Mesendoderm (in vitro differentiated cells): ENCODE results near the gene ZNF638.

ENCODE experiments used
- DNase-seq: peaks from one replicate; pipeline ENCODE4 v3.0.0; 2013
- H2AK5ac ChIP-seq: 2 replicates; pipeline ENCODE4 v1.6.1; 2013; ENCODE audit warnings: low read length, inconsistent platforms
- H2BK120ac ChIP-seq: 2 replicates; pipeline ENCODE4 v1.6.1; 2013; ENCODE audit warnings: low read depth, mild to moderate bottlenecking, low read length, moderate library complexity, mixed read lengths
- H2BK15ac ChIP-seq: replicated peaks from 2 replicates; pipeline ENCODE4 v1.6.1; 2013; ENCODE audit warnings: low read depth, mild to moderate bottlenecking, moderate library complexity
- H2BK5ac ChIP-seq: 2 replicates; pipeline ENCODE4 v1.6.1; 2013; ENCODE audit warnings: low read length, inconsistent platforms
- H3K18ac ChIP-seq: 2 replicates; pipeline ENCODE4 v1.6.1; 2013; ENCODE audit warnings: mild to moderate bottlenecking, low read length, mixed read lengths
- H3K23ac ChIP-seq: one replicate; pipeline ENCODE4 v1.6.1; 2013; ENCODE audit warnings: low read length
- H3K27ac ChIP-seq: 2 replicates; pipeline ENCODE4 v1.5.1; 2013; ENCODE audit warnings: low read depth, mild to moderate bottlenecking, inconsistent platforms, low read length, moderate library complexity
- H3K27me3 ChIP-seq: 2 replicates; pipeline ENCODE4 v1.6.1; 2013; ENCODE audit warnings: low read length, control low read depth, mild to moderate bottlenecking, inconsistent platforms; ENCODE audit not compliant: insufficient read depth, poor library complexity
- H3K36me3 ChIP-seq: 2 replicates; pipeline ENCODE4 v1.6.1; 2013; ENCODE audit warnings: low read length, inconsistent platforms; ENCODE audit not compliant: control insufficient read depth, insufficient read depth
- H3K4ac ChIP-seq: one replicate; pipeline ENCODE4 v1.6.1; 2013; ENCODE audit warnings: low read depth, mild to moderate bottlenecking, low read length, moderate library complexity
- H3K4me1 ChIP-seq: 2 replicates; pipeline ENCODE4 v1.6.1; 2013; ENCODE audit warnings: low read depth, low read length, inconsistent platforms; ENCODE audit not compliant: control insufficient read depth
- H3K4me2 ChIP-seq: 2 replicates; pipeline ENCODE4 v1.6.1; 2013; ENCODE audit warnings: low read length
- H3K4me3 ChIP-seq: 2 replicates; pipeline ENCODE4 v1.5.1; 2013; ENCODE audit warnings: mild to moderate bottlenecking, low read length
- H3K56ac ChIP-seq: one replicate; pipeline ENCODE4 v1.6.1; 2013; ENCODE audit warnings: low read length
- H3K79me1 ChIP-seq: 2 replicates; pipeline ENCODE4 v1.6.1; 2013; ENCODE audit warnings: low read length, inconsistent platforms
- H3K79me2 ChIP-seq: 2 replicates; pipeline ENCODE4 v1.6.1; 2013; ENCODE audit warnings: mild to moderate bottlenecking, low read length; ENCODE audit not compliant: control insufficient read depth, insufficient read depth
- H3K9ac ChIP-seq: 2 replicates; pipeline ENCODE4 v1.6.1; 2013; ENCODE audit warnings: low read length, inconsistent platforms
- H4K5ac ChIP-seq: one replicate; pipeline ENCODE4 v1.6.1; 2013; ENCODE audit warnings: low read length
- H4K8ac ChIP-seq: one replicate; pipeline ENCODE4 v1.6.1; 2013; ENCODE audit warnings: low read depth, mild to moderate bottlenecking, control low read depth, low read length, moderate library complexity
- WGBS: extraction: QIAGEN DNeasy Blood & Tissue Kit; methylation state at CpG from one replicate; pipeline ENCODE4 v1.1.7; 2013; ENCODE audit warnings: low lambda C conversion rate, missing lambda C conversion rate; ENCODE audit not compliant: insufficient coverage; ENCODE audit errors: extremely low coverage; 5-methylcytosine and 5-hydroxymethylcytosine counted together

ZNF638 gene

GRCh38 chr2:71449343-71449742 lies 117.8 kb downstream of the ZNF638 start:
- Histone ChIP-seq H3K4me2 (no peak overlapping the region), H2BK120ac (no peak overlapping the region), H3K36me3 (no peaks in the 10 kb centered on the region), H3K4me3 (no peak overlapping the region), H3K4me1 (peaks cover under 1% of the 10 kb centered on the region), H3K56ac (no peak overlapping the region), H4K5ac (no peak overlapping the region), H2BK5ac (no peak overlapping the region), H3K79me1 (no peaks in the 10 kb centered on the region), H2AK5ac (no peak overlapping the region), H3K27ac (no peak overlapping the region), H4K8ac (no peak overlapping the region), H3K18ac (no peak overlapping the region), H3K4ac (no peak overlapping the region), H3K9ac (no peak overlapping the region), H3K27me3 (no peaks in the 10 kb centered on the region), H3K23ac (no peak overlapping the region), H2BK15ac (no peak overlapping the region), H3K79me2 (no peaks in the 10 kb centered on the region)
- no peak for DNase-seq
- no CpG with 5 or more reads among the region's 3 CpGs for WGBS

- Histone ChIP-seq H3K23ac (no peak overlapping the region), H3K9ac (no peak overlapping the region), H3K79me1 (no peaks in the 10 kb centered on the region), H2AK5ac (no peak overlapping the region), H3K27me3 (no peaks in the 10 kb centered on the region), H3K4me2 (no peak overlapping the region), H3K27ac (no peak overlapping the region), H2BK15ac (no peak overlapping the region), H3K56ac (no peak overlapping the region), H3K79me2 (no peaks in the 10 kb centered on the region), H3K4me3 (no peak overlapping the region), H4K5ac (no peak overlapping the region), H4K8ac (no peak overlapping the region), H2BK5ac (no peak overlapping the region), H2BK120ac (no peak overlapping the region), H3K18ac (no peak overlapping the region), H3K4me1 (peaks cover 21% of the 10 kb centered on the region), H3K4ac (no peak overlapping the region), H3K36me3 (no peaks in the 10 kb centered on the region)
- no peak for DNase-seq
- no CpG with 5 or more reads among the region's 4 CpGs for WGBS
These were observed 120.1 kb downstream of the ZNF638 start for GRCh38 chr2:71451705-71452104.

GRCh38 chr2:71452565-71452964 lies 121.0 kb downstream of the ZNF638 start:
- Histone ChIP-seq H3K4me1 (peaks cover 21% of the 10 kb centered on the region), H3K79me1 (no peaks in the 10 kb centered on the region), H4K5ac (no peak overlapping the region), H3K4me2 (no peak overlapping the region), H3K4ac (no peak overlapping the region), H2AK5ac (no peak overlapping the region), H3K27me3 (no peaks in the 10 kb centered on the region), H2BK120ac (no peak overlapping the region), H3K79me2 (no peaks in the 10 kb centered on the region), H3K27ac (no peak overlapping the region), H4K8ac (no peak overlapping the region), H3K9ac (no peak overlapping the region), H2BK15ac (no peak overlapping the region), H3K23ac (no peak overlapping the region), H3K56ac (no peak overlapping the region), H3K36me3 (no peaks in the 10 kb centered on the region), H2BK5ac (no peak overlapping the region), H3K4me3 (no peak overlapping the region), H3K18ac (no peak overlapping the region)
- WGBS = no CpG with 5 or more reads among the region's 2 CpGs
- peak; percentile 82 for DNase-seq

- Histone ChIP-seq H3K9ac (peak within 1 kb of the TSS; percentile 54), H4K8ac (no peak within 1 kb of the TSS), H3K56ac (peak within 1 kb of the TSS; percentile 75), H2BK5ac (no peak within 1 kb of the TSS), H3K79me1 (no peaks in the 10 kb centered on the region), H2AK5ac (no peak within 1 kb of the TSS), H3K4me1 (peaks cover 21% of the 10 kb centered on the region), H2BK15ac (no peak within 1 kb of the TSS), H3K4me2 (peak within 1 kb of the TSS; percentile 65), H3K79me2 (no peaks in the 10 kb centered on the region), H3K23ac (no peak within 1 kb of the TSS), H3K36me3 (no peaks in the 10 kb centered on the region), H3K4me3 (peak within 1 kb of the TSS; percentile 9), H4K5ac (no peak within 1 kb of the TSS), H2BK120ac (no peak within 1 kb of the TSS), H3K18ac (no peak within 1 kb of the TSS), H3K27me3 (no peaks in the 10 kb centered on the region), H3K27ac (no peak within 1 kb of the TSS), H3K4ac (no peak within 1 kb of the TSS)
- peak; percentile 87 for DNase-seq
- no CpG with 5 or more reads among the region's 66 CpGs for WGBS
These were observed 122.0 kb downstream of the ZNF638 start, which contains the start of gene DYSF for GRCh38 chr2:71453404-71454220. DYSF (plus strand) TSS chr2:71453561.

GRCh38 chr2:71454221-71455010 lies 122.8 kb downstream of the ZNF638 start:
- Histone ChIP-seq H2BK5ac (no peak overlapping the region), H3K4ac (no peak overlapping the region), H2BK15ac (no peak overlapping the region), H3K79me2 (no peaks in the 10 kb centered on the region), H2AK5ac (no peak overlapping the region), H4K8ac (no peak overlapping the region), H4K5ac (no peak overlapping the region), H3K4me2 (peak overlapping the region; percentile 65), H2BK120ac (no peak overlapping the region), H3K4me3 (no peak overlapping the region), H3K18ac (no peak overlapping the region), H3K9ac (peak overlapping the region; percentile 39), H3K4me1 (peaks cover 21% of the 10 kb centered on the region), H3K23ac (no peak overlapping the region), H3K27me3 (no peaks in the 10 kb centered on the region), H3K79me1 (no peaks in the 10 kb centered on the region), H3K56ac (peak overlapping the region; percentile 75), H3K27ac (no peak overlapping the region), H3K36me3 (no peaks in the 10 kb centered on the region)
- WGBS = no CpG with 5 or more reads among the region's 17 CpGs
- peak; percentile 75 for DNase-seq
